CD4-positive, alpha-beta memory T cell (primary cell): Measurements from ENCODE around the gene DNAH10. TPM values are rescaled to one million over a fixed set of nuclear protein-coding genes. Genes with fewer than 3 reads are reported as not detected.

ENCODE experiments used
- CTCF ChIA-PET: fragments of 350-600 bp; sonication (Branson Sonifier 250); formaldehyde crosslinking; loops from one replicate; lab custom pipeline; 2021; ENCODE audit warnings: inconsistent platforms; ENCODE audit not compliant: partially characterized antibody; lab: Charles Lee
- POLR2A ChIA-PET: fragments of 350-600 bp; sonication (Branson Sonifier 250); formaldehyde crosslinking; loops from one replicate; lab custom pipeline; 2021; ENCODE audit not compliant: partially characterized antibody; lab: Charles Lee
- DNase-seq, 5 donors: peaks; one replicate each; pipeline versions ENCODE4 v3.0.0 to v3.0.0-alpha.2; 2020 to 2022; ENCODE audit warnings: mixed read lengths in 1 of 5
- H3K27ac ChIP-seq: one replicate; pipeline ENCODE4 v1.7.0; 2013; ENCODE audit warnings: low read depth, low read length
- H3K27me3 ChIP-seq: 2 replicates; pipeline ENCODE4 v1.7.0; 2013; ENCODE audit warnings: mild to moderate bottlenecking, low read length, moderate library complexity; ENCODE audit not compliant: insufficient read depth
- H3K36me3 ChIP-seq: 2 replicates; pipeline ENCODE4 v1.7.0; 2013; ENCODE audit warnings: mild to moderate bottlenecking, low read length, moderate library complexity; ENCODE audit not compliant: insufficient read depth
- H3K4me1 ChIP-seq: 2 replicates; pipeline ENCODE4 v1.7.0; 2013; ENCODE audit warnings: mild to moderate bottlenecking, low read length, moderate library complexity; ENCODE audit not compliant: insufficient read depth
- H3K4me3 ChIP-seq, 2 donors: one replicate each; pipeline ENCODE4 v1.7.0; 2013; ENCODE audit warnings: low read length in 2 of 2, mild to moderate bottlenecking in 1 of 2
- H3K9me3 ChIP-seq, 2 donors: one replicate each; pipeline ENCODE4 v1.7.0; 2013; ENCODE audit warnings: low read length in 2 of 2, control low read depth in 1 of 2; ENCODE audit not compliant: control insufficient read depth in 1 of 2
- H3K27ac Mint-ChIP-seq, 7 donors: one replicate each; pipeline ENCODE4 v1.8.0; 2020 to 2021; ENCODE audit warnings: mixed read lengths in 7 of 7, mild to moderate bottlenecking in 6 of 7, inconsistent platforms in 3 of 7, moderate library complexity in 3 of 7
- H3K27me3 Mint-ChIP-seq, 2 donors: one replicate each; pipeline ENCODE4 v1.8.0; 2020 to 2021; ENCODE audit warnings: mixed read lengths in 2 of 2
- H3K36me3 Mint-ChIP-seq, 2 donors: one replicate each; pipeline ENCODE4 v1.8.0; 2020 to 2021; ENCODE audit warnings: mixed read lengths in 2 of 2, inconsistent platforms in 1 of 2, mild to moderate bottlenecking in 1 of 2
- H3K4me1 Mint-ChIP-seq, 4 donors: one replicate each; pipeline ENCODE4 v1.8.0; 2020 to 2021; ENCODE audit warnings: mixed read lengths in 4 of 4, mild to moderate bottlenecking in 1 of 4
- H3K4me3 Mint-ChIP-seq, 8 donors: one replicate each; pipeline ENCODE4 v1.8.0; 2020 to 2021; ENCODE audit warnings: mixed read lengths in 8 of 8, mild to moderate bottlenecking in 7 of 8, moderate library complexity in 6 of 8, inconsistent platforms in 3 of 8
- H3K9me3 Mint-ChIP-seq, 8 donors: one replicate each; pipeline ENCODE4 v1.8.0; 2020 to 2021; ENCODE audit warnings: mixed read lengths in 8 of 8, mild to moderate bottlenecking in 5 of 8, inconsistent platforms in 3 of 8, moderate library complexity in 1 of 8
- intact Hi-C: fragments of 100-400 bp; cut with micrococcal nuclease; formaldehyde crosslinking; loops from one replicate; pipeline ENCODE4 v1.15.1; 2023
- polyA plus RNA-seq, 2 donors: library from polyadenylated mRNA; unstranded; fragments of 300-500 nt; fragmentation: Illumina TruSeq; gene quantifications; one replicate each; pipeline ENCODE4 v1.2.3, GENCODE V29; 2021
- total RNA-seq, 2 experiments: library from RNA; stranded (reverse); gene quantifications; one replicate each; pipeline ENCODE4 v1.2.3, GENCODE V29; 2021

The DNAH10 gene
- total and polyA plus RNA-seq, 4 experiments from 2014 or later = 0.06 to 0.08 (median 0.06) TPM; not detected in 1

- Mint-ChIP-seq H3K4me3 (no peak overlapping the region), H3K4me1 (no peaks in the 10 kb centered on the region), H3K9me3 (no peaks in the 10 kb centered on the region), H3K27me3 (peaks cover 5% of the 10 kb centered on the region in 2 donors), H3K27ac (no peak overlapping the region), H3K36me3 (no peaks in the 10 kb centered on the region)
- POLR2A ChIA-PET = no interaction called here
- Histone ChIP-seq H3K4me1 (no peaks in the 10 kb centered on the region), H3K9me3 (no peaks in the 10 kb centered on the region), H3K4me3 (no peak overlapping the region), H3K27me3 (no peaks in the 10 kb centered on the region), H3K36me3 (no peaks in the 10 kb centered on the region), H3K27ac (no peak overlapping the region)
- no peak for DNase-seq
- intact Hi-C loops = no loop called here
- CTCF ChIA-PET = no interaction called here
Measured at GRCh38 chr12:123847876-123848275, 85.8 kb downstream of the DNAH10 start.

- no peak overlapping the region for H3K4me3 ChIP-seq
- CTCF ChIA-PET = no interaction called here
- Mint-ChIP-seq H3K4me1 (no peaks in the 10 kb centered on the region), H3K36me3 (no peaks in the 10 kb centered on the region), H3K27me3 (peaks cover 5% of the 10 kb centered on the region in 2 donors), H3K27ac (no peak overlapping the region), H3K9me3 (no peaks in the 10 kb centered on the region), H3K4me3 (no peak overlapping the region)
- no peaks in the 10 kb centered on the region for H3K9me3 ChIP-seq
- POLR2A ChIA-PET = no interaction called here
- H3K27me3 ChIP-seq = no peaks in the 10 kb centered on the region
- H3K36me3 ChIP-seq = no peaks in the 10 kb centered on the region
- no peak for DNase-seq
- no peak overlapping the region for H3K27ac ChIP-seq
- intact Hi-C loops = no loop called here
- H3K4me1 ChIP-seq = no peaks in the 10 kb centered on the region
Measured at GRCh38 chr12:123849517-123849916, 87.4 kb downstream of the DNAH10 start.

GRCh38 chr12:123850246-123851134 lies 88.4 kb downstream of the DNAH10 start:
- H3K27ac Mint-ChIP-seq = no peak overlapping the region
- no peak overlapping the region for H3K27ac ChIP-seq
- H3K27me3 ChIP-seq = no peaks in the 10 kb centered on the region
- CTCF ChIA-PET = no interaction called here
- no peaks in the 10 kb centered on the region for H3K36me3 ChIP-seq
- no peak overlapping the region for H3K4me3 ChIP-seq
- no peaks in the 10 kb centered on the region for H3K9me3 ChIP-seq
- H3K36me3 Mint-ChIP-seq = no peaks in the 10 kb centered on the region
- no peak for DNase-seq
- intact Hi-C loops = no loop called here
- H3K9me3 Mint-ChIP-seq = no peaks in the 10 kb centered on the region
- peaks cover 4 to 6% of the 10 kb centered on the region in 2 donors for H3K27me3 Mint-ChIP-seq
- no peak overlapping the region for H3K4me3 Mint-ChIP-seq
- H3K4me1 Mint-ChIP-seq = no peaks in the 10 kb centered on the region
- POLR2A ChIA-PET = no interaction called here
- no peaks in the 10 kb centered on the region for H3K4me1 ChIP-seq

- Histone ChIP-seq H3K27me3 (no peaks in the 10 kb centered on the region), H3K27ac (no peak overlapping the region), H3K9me3 (no peaks in the 10 kb centered on the region), H3K4me1 (no peaks in the 10 kb centered on the region), H3K4me3 (no peak overlapping the region), H3K36me3 (no peaks in the 10 kb centered on the region)
- POLR2A ChIA-PET = no interaction called here
- H3K36me3 Mint-ChIP-seq = no peaks in the 10 kb centered on the region
- H3K4me3 Mint-ChIP-seq = no peak overlapping the region
- H3K4me1 Mint-ChIP-seq = no peaks in the 10 kb centered on the region
- DNase-seq = no peak
- intact Hi-C loops = no loop called here
- peak overlapping the region in 1 of 7 donors; percentile 26 for H3K27ac Mint-ChIP-seq
- peaks cover 6 to 7% of the 10 kb centered on the region in 2 donors for H3K27me3 Mint-ChIP-seq
- H3K9me3 Mint-ChIP-seq = no peaks in the 10 kb centered on the region
- CTCF ChIA-PET = no interaction called here
Measured at GRCh38 chr12:123853396-123854070, 91.4 kb downstream of the DNAH10 start.

GRCh38 chr12:123854232-123854631 lies 92.1 kb downstream of the DNAH10 start:
- Histone ChIP-seq H3K36me3 (no peaks in the 10 kb centered on the region), H3K27ac (no peak overlapping the region), H3K4me3 (no peak overlapping the region), H3K4me1 (no peaks in the 10 kb centered on the region), H3K27me3 (no peaks in the 10 kb centered on the region), H3K9me3 (no peaks in the 10 kb centered on the region)
- intact Hi-C loops = no loop called here
- Mint-ChIP-seq H3K27me3 (peaks cover 7 to 9% of the 10 kb centered on the region in 2 donors), H3K36me3 (no peaks in the 10 kb centered on the region), H3K27ac (no peak overlapping the region), H3K9me3 (no peaks in the 10 kb centered on the region), H3K4me1 (no peaks in the 10 kb centered on the region), H3K4me3 (no peak overlapping the region)
- no peak for DNase-seq
- ChIA-PET CTCF (interaction anchor here (0.9 kb wide), 1 partner anchor 10 kb away, joined by 3 read pairs; no protein-coding TSS in a partner anchor), POLR2A (no interaction called here)

- Histone ChIP-seq H3K4me3 (no peak overlapping the region), H3K27me3 (no peaks in the 10 kb centered on the region), H3K9me3 (no peaks in the 10 kb centered on the region), H3K4me1 (no peaks in the 10 kb centered on the region), H3K36me3 (no peaks in the 10 kb centered on the region), H3K27ac (no peak overlapping the region)
- Mint-ChIP-seq H3K36me3 (no peaks in the 10 kb centered on the region), H3K9me3 (no peaks in the 10 kb centered on the region), H3K27ac (no peak overlapping the region), H3K27me3 (peaks cover 7 to 9% of the 10 kb centered on the region in 2 donors), H3K4me3 (no peak overlapping the region), H3K4me1 (no peaks in the 10 kb centered on the region)
- POLR2A ChIA-PET = no interaction called here
- DNase-seq = no peak
- CTCF ChIA-PET = interaction anchor here (0.9 kb wide), 1 partner anchor 10 kb away, joined by 3 read pairs; no protein-coding TSS in a partner anchor
- intact Hi-C loops = no loop called here
Measured at GRCh38 chr12:123854918-123855317, 92.8 kb downstream of the DNAH10 start.

GRCh38 chr12:123856681-123857080 lies 94.6 kb downstream of the DNAH10 start:
- no peaks in the 10 kb centered on the region for H3K4me1 ChIP-seq
- ChIA-PET POLR2A (no interaction called here), CTCF (no interaction called here)
- H3K4me3 ChIP-seq = no peak overlapping the region
- peaks cover 5 to 9% of the 10 kb centered on the region in 2 donors for H3K27me3 Mint-ChIP-seq
- no peak overlapping the region for H3K27ac Mint-ChIP-seq
- H3K27me3 ChIP-seq = no peaks in the 10 kb centered on the region
- no peaks in the 10 kb centered on the region for H3K9me3 Mint-ChIP-seq
- H3K4me3 Mint-ChIP-seq = no peak overlapping the region
- H3K27ac ChIP-seq = no peak overlapping the region
- H3K4me1 Mint-ChIP-seq = no peaks in the 10 kb centered on the region
- no peaks in the 10 kb centered on the region for H3K36me3 ChIP-seq
- intact Hi-C loops = no loop called here
- H3K36me3 Mint-ChIP-seq = no peaks in the 10 kb centered on the region
- no peak for DNase-seq
- no peaks in the 10 kb centered on the region for H3K9me3 ChIP-seq
